T-cell (primary cell): ENCODE results near the gene GPR162. TPM values are rescaled to one million over a fixed set of nuclear protein-coding genes. Genes with fewer than 3 reads are reported as not detected.
"Not testable (repeated sequence)": the region's sequence is repeated elsewhere in the genome, so short reads cannot be mapped to it uniquely, and the experiment has no call there.

Experiments
- ATAC-seq, 4 experiments: fragments of 200-7000 bp in 3 of 4; fragments of 150-1000 bp in 1 of 4; cut with Tn5 transposase; replicated peaks in 1 of 4; 1 replicate in 3 of 4; 2 replicates in 1 of 4; pipeline ENCODE4 v1.10.0; 2021; ENCODE audit warnings: moderate library complexity in 3 of 4, mild to moderate bottlenecking in 2 of 4, moderate number of reproducible peaks in 1 of 4
- CTCF ChIA-PET, 2 donors: fragments of 300-600 bp; sonication (Branson Sonifier 250); formaldehyde crosslinking; loops; one replicate each; lab custom pipeline; 2022; ENCODE audit warnings: antibody characterized with exemption in 2 of 2; lab: Charles Lee
- POLR2A ChIA-PET, 2 donors: fragments of 300-600 bp; sonication (Branson Sonifier 250); formaldehyde crosslinking; loops; one replicate each; lab custom pipeline; 2022; ENCODE audit warnings: antibody characterized with exemption in 2 of 2; lab: Charles Lee
- DNase-seq, 35 experiments: peaks; one replicate each; pipeline versions ENCODE4 v3.0.0 to v3.0.0-alpha.2; 2013 to 2023
- H3K27ac ChIP-seq: one replicate; pipeline ENCODE4 v1.5.1; 2013; ENCODE audit warnings: low read length
- H3K27me3 ChIP-seq, 2 experiments: replicated peaks in 1 of 2; 1 replicate in 1 of 2; 2 replicates in 1 of 2; pipeline versions ENCODE4 v1.6.1 to v1.7.0; 2013; ENCODE audit warnings: low read length in 1 of 2, mixed read lengths in 1 of 2; ENCODE audit not compliant: control insufficient read depth in 2 of 2, insufficient read depth in 2 of 2; ENCODE audit errors: extremely low read depth in 1 of 2
- H3K36me3 ChIP-seq, 2 donors: 1 replicate in 1 of 2; 2 replicates in 1 of 2; pipeline versions ENCODE4 v1.6.1 to v1.7.0; 2013; ENCODE audit warnings: low read length in 1 of 2; ENCODE audit not compliant: control insufficient read depth in 2 of 2, insufficient read depth in 1 of 2; ENCODE audit errors: extremely low read depth in 1 of 2
- H3K4me1 ChIP-seq, 2 experiments: 1 replicate in 1 of 2; 2 replicates in 1 of 2; pipeline versions ENCODE4 v1.6.1 to v1.7.0; 2013; ENCODE audit warnings: low read length in 2 of 2, mixed read lengths in 1 of 2; ENCODE audit not compliant: insufficient read depth in 2 of 2, control insufficient read depth in 1 of 2; ENCODE audit errors: extremely low read depth in 1 of 2
- H3K4me3 ChIP-seq, 2 donors: 1 replicate in 1 of 2; 2 replicates in 1 of 2; pipeline versions ENCODE4 v1.5.1 to v1.7.0; 2013; ENCODE audit warnings: mild to moderate bottlenecking in 2 of 2, low read length in 1 of 2, moderate library complexity in 1 of 2; ENCODE audit not compliant: control insufficient read depth in 1 of 2; ENCODE audit errors: extremely low read depth in 1 of 2
- H3K9me3 ChIP-seq: 2 replicates; pipeline ENCODE4 v1.7.0; 2013
- H3K27ac Mint-ChIP-seq, 2 donors: one replicate each; pipeline ENCODE4 v1.8.0; 2020 to 2021; ENCODE audit warnings: mild to moderate bottlenecking in 2 of 2, mixed read lengths in 2 of 2
- H3K27me3 Mint-ChIP-seq, 2 donors: one replicate each; pipeline ENCODE4 v1.8.0; 2021 to 2022; ENCODE audit warnings: mixed read lengths in 2 of 2
- H3K36me3 Mint-ChIP-seq: one replicate; pipeline ENCODE4 v1.8.0; 2021; ENCODE audit warnings: mixed read lengths
- H3K4me1 Mint-ChIP-seq, 3 donors: one replicate each; pipeline ENCODE4 v1.8.0; 2020 to 2022; ENCODE audit warnings: mixed read lengths in 3 of 3, mild to moderate bottlenecking in 1 of 3
- H3K4me3 Mint-ChIP-seq, 3 donors: one replicate each; pipeline ENCODE4 v1.8.0; 2020 to 2022; ENCODE audit warnings: mild to moderate bottlenecking in 3 of 3, mixed read lengths in 3 of 3, moderate library complexity in 3 of 3
- H3K9me3 Mint-ChIP-seq, 3 donors: one replicate each; pipeline ENCODE4 v1.8.0; 2020 to 2022; ENCODE audit warnings: mixed read lengths in 3 of 3
- WGBS: methylation state at CpG from one replicate; pipeline ENCODE4 v1.1.5; 2013; ENCODE audit warnings: missing lambda C conversion rate; ENCODE audit not compliant: insufficient coverage; 5-methylcytosine and 5-hydroxymethylcytosine counted together
- total RNA-seq, 35 experiments: library from RNA in 6 of 35; stranded (reverse) in 6 of 35; fragments of 120-200 nt in 1 of 35; gene quantifications; one replicate each; pipeline versions ENCODE4 v1.2.1 to v1.2.4 and lab custom pipeline; 2013 to 2026

GPR162 gene
- total RNA-seq, 5 donors from 2014 or later (not counting 1 experiment from before 2014, with no cell fraction given) = 0.13 to 0.46 TPM; not detected in 3

DNA sequence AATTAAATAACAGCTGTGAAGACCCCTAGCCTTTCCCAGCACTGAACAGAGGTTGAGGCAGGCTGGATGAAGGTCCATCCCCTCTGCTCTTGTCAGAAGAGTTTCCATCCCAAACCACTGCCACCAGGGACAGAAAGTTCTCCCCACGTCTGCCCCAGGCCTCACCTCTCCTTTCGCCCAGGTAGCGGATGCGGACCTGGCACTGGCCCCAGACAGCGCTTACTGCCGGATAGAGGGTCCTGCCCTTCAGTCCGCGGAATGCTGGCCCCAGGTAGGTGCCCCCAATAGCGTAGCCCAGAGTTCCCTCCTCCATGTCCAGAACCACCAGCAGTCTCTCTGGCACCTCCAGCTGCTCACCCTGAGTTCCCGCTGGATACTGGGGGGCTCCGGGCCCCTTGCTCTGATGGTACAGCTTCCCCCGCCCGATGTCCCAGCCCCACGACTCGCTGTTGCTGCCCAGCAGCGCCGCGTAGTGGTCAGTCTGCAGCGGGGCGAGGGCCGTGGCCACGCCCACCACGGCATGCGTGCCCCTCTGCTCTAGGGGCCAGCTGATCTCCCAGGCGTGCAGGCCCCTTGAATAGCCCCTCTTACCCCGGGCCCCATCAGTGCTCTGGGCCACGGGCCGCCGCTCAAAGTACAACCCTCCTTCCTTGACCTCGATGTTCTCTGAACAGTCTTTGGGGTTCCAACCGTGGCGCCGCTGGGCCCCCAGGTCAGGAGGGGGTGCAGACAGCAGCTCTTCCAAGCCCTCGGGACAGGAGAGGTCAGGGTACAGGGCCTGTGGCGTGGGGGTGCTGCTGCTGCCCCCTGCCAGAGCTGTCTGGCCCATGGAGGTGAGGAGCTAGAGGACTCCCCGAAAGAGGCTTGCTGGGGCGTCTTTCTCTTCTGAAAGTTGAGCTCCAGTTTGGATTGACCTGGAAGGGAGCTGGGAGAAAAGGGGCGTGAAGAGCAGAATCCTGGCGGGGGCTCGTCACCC, 50.7 kb downstream of the GPR162 start:
- POLR2A ChIA-PET = interaction anchor here (0.5 to 1.8 kb wide), 9 partner anchors 9 to 314 kb away, joined by 3 to 11 read pairs (median 3); partner anchors contain the start of genes C12orf57 (in 1 of the 2), CDCA3 (in 1 of the 2), RNU7-1 (in 1 of the 2) and USP5 (in 1 of the 2)
- peaks cover 49 to 56% (median 53%) of the 10 kb centered on the region in 3 donors for H3K4me1 Mint-ChIP-seq
- peak overlapping the region; percentile 77 to 94 for H3K4me3 ChIP-seq
- H3K36me3 ChIP-seq = peaks cover 0 to 21% of the 10 kb centered on the region in 2 donors
- no peaks in the 10 kb centered on the region for H3K27me3 Mint-ChIP-seq
- ATAC-seq (peak; percentile 38 to 46 (median 44)), DNase-seq (peak; percentile 55 to 91 (median 75))
- H3K4me3 Mint-ChIP-seq = peak overlapping the region; percentile 87 to 93 (median 89)
- H3K27me3 ChIP-seq = no peaks in the 10 kb centered on the region
- H3K27ac ChIP-seq = peak overlapping the region; percentile 63
- WGBS = 2% methylated on average over 38 of the region's 40 CpGs
- H3K4me1 ChIP-seq = peaks cover 20 to 61% of the 10 kb centered on the region in 2 experiments
- H3K27ac Mint-ChIP-seq = peak overlapping the region; percentile 88 to 90
- no peaks in the 10 kb centered on the region for H3K9me3 ChIP-seq
- CTCF ChIA-PET = interaction anchor here (0.5 to 4.7 kb wide), 42 partner anchors 10 to 1211 kb away, joined by 3 to 58 read pairs (median 4); partner anchors contain the start of genes LPCAT3 (in 2 of the 2), C12orf57 (in 1 of the 2), C1RL (in 1 of the 2) and CDCA3 (in 1 of the 2)
- H3K9me3 Mint-ChIP-seq = no peaks in the 10 kb centered on the region
- H3K36me3 Mint-ChIP-seq = peaks cover 22% of the 10 kb centered on the region

DNA sequence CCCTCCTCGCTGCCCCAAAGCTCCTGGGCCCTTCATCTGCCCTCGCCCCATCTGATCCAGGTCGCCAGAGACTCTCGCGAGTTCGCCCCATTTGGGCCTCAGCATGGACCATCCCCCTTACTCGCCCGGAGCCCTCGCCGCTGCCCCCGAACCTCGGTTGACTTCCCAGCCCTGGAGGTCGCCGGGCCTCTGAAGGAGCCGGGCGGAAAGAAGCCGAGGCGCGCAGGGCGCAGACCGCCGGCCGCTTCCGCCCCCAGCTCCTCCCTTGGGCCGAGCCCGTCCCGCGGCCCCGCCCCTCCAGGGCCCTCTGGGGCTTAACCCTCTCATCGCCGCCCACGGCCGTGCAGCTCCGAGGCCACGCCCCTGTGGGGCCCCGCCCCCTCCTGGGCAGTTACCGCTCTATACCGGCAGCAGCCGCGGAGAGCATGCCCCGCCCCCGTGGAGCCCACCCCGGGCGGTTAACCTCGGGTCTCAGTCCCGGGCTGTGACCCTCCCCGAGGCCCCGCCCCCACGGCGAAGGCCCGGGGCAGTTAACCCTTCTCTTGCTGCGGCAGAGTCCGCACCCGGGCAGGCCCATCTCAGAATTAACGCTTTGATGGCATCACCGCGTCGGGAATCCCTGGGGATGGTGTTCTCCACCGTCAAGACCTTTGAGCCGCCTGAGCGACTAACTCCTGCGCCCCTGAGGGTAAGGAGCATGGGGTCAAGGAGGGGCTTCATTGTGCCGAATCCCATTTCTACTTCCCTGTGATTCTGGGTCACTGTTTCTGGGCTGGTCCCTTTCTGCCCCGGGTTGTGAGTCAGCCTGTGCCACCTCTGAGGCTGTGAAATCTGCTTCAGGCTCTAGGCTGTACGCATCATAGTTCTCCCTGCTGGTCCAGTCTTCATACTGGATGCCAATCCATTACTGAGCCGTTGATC, 51.7 kb downstream of the GPR162 start, which contains the start of gene SPSB2:
TSS of gene SPSB2 (minus strand) at position 210 of the 921 bp plus-strand sequence. CDS start 402 bp downstream, outside the sequence.
- ATAC-seq (peak; percentile 84 to 92 (median 86)), DNase-seq (peak; percentile 95 to 100 (median 98))
- H3K9me3 Mint-ChIP-seq = no peaks in the 10 kb centered on the region
- peak within 1 kb of the TSS; percentile 69 for H3K27ac ChIP-seq
- POLR2A ChIA-PET = interaction anchor here (0.5 to 1.8 kb wide), 10 partner anchors 8 to 313 kb away, joined by 3 to 11 read pairs (median 3); partner anchors contain the start of genes C12orf57 (in 1 of the 2), CDCA3 (in 1 of the 2), RNU7-1 (in 1 of the 2) and USP5 (in 1 of the 2)
- H3K4me3 Mint-ChIP-seq = peak within 1 kb of the TSS; percentile 87 to 93 (median 89)
- under 1% methylated on average over 61 of the region's 66 CpGs for WGBS
- peaks cover 19 to 56% of the 10 kb centered on the region in 2 experiments for H3K4me1 ChIP-seq
- peak within 1 kb of the TSS; percentile 88 to 90 for H3K27ac Mint-ChIP-seq
- H3K36me3 Mint-ChIP-seq = peaks cover 23% of the 10 kb centered on the region
- H3K9me3 ChIP-seq = no peaks in the 10 kb centered on the region
- peaks cover 46 to 51% (median 48%) of the 10 kb centered on the region in 3 donors for H3K4me1 Mint-ChIP-seq
- H3K27me3 ChIP-seq = no peaks in the 10 kb centered on the region
- H3K27me3 Mint-ChIP-seq = no peaks in the 10 kb centered on the region
- peak within 1 kb of the TSS; percentile 77 to 94 for H3K4me3 ChIP-seq
- CTCF ChIA-PET = interaction anchor here (0.6 to 4.7 kb wide), 34 partner anchors 9 to 332 kb away, joined by 3 to 58 read pairs (median 4); partner anchors contain the start of genes LPCAT3 (in 2 of the 2), C12orf57 (in 1 of the 2), C1RL (in 1 of the 2) and CDCA3 (in 1 of the 2)
- H3K36me3 ChIP-seq = peaks cover 0 to 21% of the 10 kb centered on the region in 2 donors

DNA sequence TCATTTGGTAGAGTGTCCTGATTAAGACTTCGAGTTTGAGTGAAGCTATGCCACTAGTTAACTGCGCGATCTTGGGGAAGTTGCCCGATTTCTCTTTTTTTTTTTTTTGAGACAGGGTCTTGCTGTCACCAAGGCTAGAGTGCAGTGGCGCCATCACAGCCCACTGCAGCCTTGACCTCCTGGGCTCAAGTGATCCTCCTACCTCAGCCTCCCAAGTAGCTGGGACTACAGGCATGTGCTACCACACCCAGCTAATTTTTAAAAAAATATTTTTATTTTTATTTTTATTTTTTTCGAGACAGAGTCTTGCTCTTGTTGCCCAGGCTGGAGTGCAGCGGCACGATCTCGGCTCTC, 52.4 kb downstream of the GPR162 start:
- POLR2A ChIA-PET = interaction anchor here (0.5 to 0.8 kb wide), 3 partner anchors 8 to 107 kb away, joined by 3 to 5 read pairs (median 4); no protein-coding TSS in a partner anchor
- Histone ChIP-seq H3K36me3 (peaks cover 0 to 21% of the 10 kb centered on the region in 2 donors), H3K27ac (peak overlapping the region; percentile 69), H3K4me1 (peaks cover 16 to 50% of the 10 kb centered on the region in 2 experiments), H3K4me3 (peak overlapping the region; percentile 58 to 85)
- CTCF ChIA-PET = interaction anchor here in 1 of 2 donors (1.9 to 3.3 kb wide), 3 partner anchors 17 to 144 kb away, joined by 9 to 58 read pairs (median 43); partner anchors contain the start of genes CDCA3, LPCAT3 and USP5
- not testable (repeated sequence) for ATAC-seq, H3K27me3 ChIP-seq, H3K9me3 ChIP-seq, H3K27me3 Mint-ChIP-seq, H3K9me3 Mint-ChIP-seq, DNase-seq
- Mint-ChIP-seq H3K27ac (peak overlapping the region; percentile 85 to 87), H3K4me3 (peak overlapping the region; percentile 87 to 93 (median 89)), H3K4me1 (peaks cover 40 to 45% (median 42%) of the 10 kb centered on the region in 3 donors), H3K36me3 (peaks cover 20% of the 10 kb centered on the region)
- 58% methylated on average over 7 of the region's 9 CpGs for WGBS

Other genes starting within 250 kb of the GPR162 start
- 100 to 1,000 TPM; 236 to 392 (median 258) TPM for gene CHD4, start 214.4 kb upstream of the GPR162 start, total RNA-seq
- 10 to 100 TPM in 4 of 5 donors, 1 to 10 TPM in 1; 5.8 to 16.0 (median 14.9) TPM for gene LPAR5, start 185.9 kb upstream of the GPR162 start, total RNA-seq
- gene ACRBP, start 174.4 kb upstream of the GPR162 start, total RNA-seq = 10 to 100 TPM in 1 of 5 donors, 1 to 10 TPM in 4; 2.4 to 11.1 (median 6.5) TPM
- gene ING4, start 158.7 kb upstream of the GPR162 start, total RNA-seq = 10 to 100 TPM; 34.0 to 71.3 (median 64.5) TPM
- 10 to 100 TPM; 68.6 to 82.9 (median 79.4) TPM for gene ZNF384, start 132.4 kb upstream of the GPR162 start, total RNA-seq
- gene PIANP, start 121.0 kb upstream of the GPR162 start, total RNA-seq = 1 to 10 TPM in 3 of 5 donors, under 1 TPM in 1, not detected in 1; 0.88 to 2.5 (median 2.4) TPM
- gene COPS7A, start 97.8 kb upstream of the GPR162 start, total RNA-seq = 10 to 100 TPM; 18.5 to 33.1 (median 31.8) TPM
- gene MLF2, start 68.7 kb upstream of the GPR162 start, total RNA-seq = 100 to 1,000 TPM in 1 of 5 donors, 10 to 100 TPM in 4; 83.3 to 125 (median 88.4) TPM
- gene PTMS, start 55.5 kb upstream of the GPR162 start, total RNA-seq = 10 to 100 TPM in 3 of 5 donors, 1 to 10 TPM in 2; 6.5 to 15.9 (median 10.6) TPM
- 10 to 100 TPM in 1 of 5 donors, 1 to 10 TPM in 4; 3.7 to 10.6 (median 7.3) TPM for gene LAG3, start 49.3 kb upstream of the GPR162 start, total RNA-seq
- gene CD4, start 32.3 kb upstream of the GPR162 start, total RNA-seq = 100 to 1,000 TPM; 126 to 205 (median 154) TPM
- 1 to 10 TPM; 4.7 to 9.8 (median 8.0) TPM for gene P3H3, start 6.6 kb downstream of the GPR162 start, total RNA-seq
- 1 to 10 TPM in 4 of 5 donors, under 1 TPM in 1; 0.85 to 4.3 (median 3.4) TPM for gene GNB3, start 19.1 kb downstream of the GPR162 start, total RNA-seq
- gene CDCA3, start 29.5 kb downstream of the GPR162 start, total RNA-seq = 1 to 10 TPM; 1.1 to 2.7 (median 2.0) TPM
- gene USP5, start 30.3 kb downstream of the GPR162 start, total RNA-seq = 10 to 100 TPM; 64.2 to 95.8 (median 85.8) TPM
- 100 to 1,000 TPM; 132 to 208 (median 189) TPM for gene TPI1, start 45.7 kb downstream of the GPR162 start, total RNA-seq
- 10 to 100 TPM in 3 of 5 donors, 1 to 10 TPM in 2; 6.2 to 25.9 (median 21.8) TPM for gene SPSB2, start 51.5 kb downstream of the GPR162 start, total RNA-seq
- 10 to 100 TPM in 2 of 5 donors, 1 to 10 TPM in 3; 8.7 to 13.6 (median 8.8) TPM for gene LRRC23, start 83.0 kb downstream of the GPR162 start, total RNA-seq
- gene ENO2, start 92.8 kb downstream of the GPR162 start, total RNA-seq = 100 to 1,000 TPM in 4 of 5 donors, 10 to 100 TPM in 1; 87.2 to 176 (median 148) TPM
- gene ATN1, start 106.1 kb downstream of the GPR162 start, total RNA-seq = 10 to 100 TPM; 34.7 to 44.3 (median 41.7) TPM
- not detected for gene RNU7-1, start 122.0 kb downstream of the GPR162 start, total RNA-seq
- gene C12orf57, start 122.2 kb downstream of the GPR162 start, total RNA-seq = 100 to 1,000 TPM; 256 to 466 (median 412) TPM
- 100 to 1,000 TPM; 176 to 237 (median 224) TPM for gene PTPN6, start 129.5 kb downstream of the GPR162 start, total RNA-seq
- gene PHB2, start 148.8 kb downstream of the GPR162 start, total RNA-seq = 100 to 1,000 TPM; 144 to 168 (median 154) TPM
- 10 to 100 TPM; 33.6 to 64.5 (median 58.7) TPM for gene EMG1, start 149.1 kb downstream of the GPR162 start, total RNA-seq
- 10 to 100 TPM; 19.3 to 27.6 (median 22.6) TPM for gene LPCAT3, start 196.7 kb downstream of the GPR162 start, total RNA-seq
- 1 to 10 TPM; 1.5 to 5.0 (median 4.5) TPM for gene C1S, start 238.9 kb downstream of the GPR162 start, total RNA-seq